HL-60 (cell line): ENCODE data around the gene NGFR.

Experiments used
- CTCF ChIP-seq: IDR thresholded peaks from one replicate; pipeline ENCODE4 v1.5.1; 2011; ENCODE audit warnings: low read length, control low read depth, inconsistent platforms; ENCODE audit not compliant: insufficient read depth
- GABPA ChIP-seq: IDR thresholded peaks from 2 replicates; pipeline ENCODE4 v1.6.1; 2012; ENCODE audit warnings: low read depth
- POLR2AphosphoS5 ChIP-seq: IDR thresholded peaks from 2 replicates; pipeline ENCODE4 v1.6.1; 2012; ENCODE audit warnings: low read depth
- REST ChIP-seq: IDR thresholded peaks from 2 replicates; pipeline ENCODE4 v1.6.1; 2012; ENCODE audit warnings: low read depth; ENCODE audit not compliant: insufficient replicate concordance
- SPI1 ChIP-seq: IDR thresholded peaks from 2 replicates; pipeline ENCODE4 v1.6.1; 2012; ENCODE audit warnings: low read depth, mild to moderate bottlenecking, borderline replicate concordance

GRCh38 chr17:49497148-49498028 lies 2.3 kb downstream of the NGFR start:
- TF ChIP-seq REST = no peak
- no peak for TF ChIP-seq POLR2AphosphoS5
- TF ChIP-seq CTCF = no peak
- TF ChIP-seq GABPA = no peak
- TF ChIP-seq SPI1 = no peak
